Kasumi-1 (cell line): Measurements from ENCODE around the gene SH3BP5.

Experiments
- DNase-seq, 2 experiments: peaks; one replicate each; lab custom pipeline; 2025; lab: John Stamatoyannopoulos, UW

The SH3BP5 gene

GRCh38 chr3:15276028-15276724 lies 56.2 kb downstream of the SH3BP5 start:
- DNase-seq = no peak

GRCh38 chr3:15273227-15273626 lies 59.2 kb downstream of the SH3BP5 start:
- DNase-seq = peak; percentile 37 to 46

GRCh38 chr3:15272426-15273196 lies 59.8 kb downstream of the SH3BP5 start:
- no peak for DNase-seq

DNA sequence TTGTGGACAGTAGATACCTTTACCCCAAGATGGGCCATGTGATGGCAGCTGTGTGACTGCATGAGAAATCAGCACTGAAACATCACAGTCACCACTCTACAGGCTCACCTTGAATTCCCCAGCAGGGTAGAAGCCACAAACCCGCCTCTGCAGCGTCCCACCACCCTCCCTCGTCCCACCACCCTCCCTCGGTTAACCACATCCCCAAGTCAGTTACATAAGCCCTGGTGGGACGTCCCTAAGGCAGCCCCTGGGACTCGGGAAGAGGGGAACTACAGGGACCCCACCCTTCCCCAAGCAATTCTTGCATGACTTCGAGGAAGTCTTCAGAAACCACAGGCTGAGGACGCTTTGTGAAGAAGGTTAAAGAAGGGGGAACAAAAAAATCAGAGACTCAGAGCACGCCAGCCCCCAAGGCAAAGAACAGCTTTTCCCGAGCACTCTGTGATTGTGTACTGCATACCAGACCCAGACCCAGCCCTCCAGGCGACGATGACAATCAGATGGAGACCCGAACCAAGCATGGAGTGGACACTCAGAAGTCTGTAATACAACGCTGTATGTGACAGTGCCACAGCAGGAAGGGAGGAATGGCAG lies 60.5 kb downstream of the SH3BP5 start:
- DNase-seq = peak; percentile 68 to 79

- DNase-seq = no peak
These were observed 61.4 kb downstream of the SH3BP5 start for GRCh38 chr3:15271030-15271429.

DNA sequence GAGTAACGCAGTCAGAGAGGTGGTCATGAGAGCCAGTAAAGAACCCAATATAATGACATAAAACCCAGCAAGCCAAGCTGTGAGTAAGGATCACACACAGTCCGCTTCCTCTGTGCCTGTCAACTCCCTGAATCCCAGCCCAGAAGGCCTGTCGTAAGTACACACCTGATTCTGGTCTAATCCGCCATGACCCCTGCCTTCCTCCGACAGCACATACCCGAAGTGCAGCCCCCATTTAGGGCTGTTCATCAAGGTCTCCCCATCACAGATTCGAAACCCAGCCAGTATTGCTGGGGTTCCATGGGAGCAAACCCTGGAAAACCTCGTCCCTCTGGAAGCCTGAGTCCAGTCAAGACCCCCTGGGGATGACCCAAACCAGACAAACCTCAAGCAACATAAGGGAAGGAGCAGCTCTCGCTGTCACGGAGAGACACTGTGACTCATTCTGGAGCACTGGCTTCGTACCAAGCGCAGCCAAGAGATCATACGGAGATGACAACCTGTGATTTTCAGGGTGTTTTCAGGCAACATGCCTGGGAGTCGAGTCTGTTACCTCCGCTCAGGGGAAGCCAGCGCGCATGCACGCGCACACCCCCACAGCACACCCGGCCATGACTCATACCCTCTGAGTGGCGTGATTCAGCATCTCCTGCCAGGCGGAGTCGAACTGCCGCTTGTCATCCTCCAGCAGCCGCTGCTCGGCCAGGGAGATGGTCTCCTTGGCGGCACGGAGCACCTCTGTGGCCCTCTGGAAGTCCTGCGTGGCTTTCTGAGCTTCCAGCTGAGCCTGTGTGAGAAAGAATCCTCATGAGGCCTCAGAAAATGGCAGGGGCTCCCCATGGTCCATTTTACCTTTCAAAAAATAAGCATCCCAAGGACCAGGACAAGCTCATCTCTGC lies 63.0 kb downstream of the SH3BP5 start:
- peak; percentile 78 to 80 for DNase-seq

DNA sequence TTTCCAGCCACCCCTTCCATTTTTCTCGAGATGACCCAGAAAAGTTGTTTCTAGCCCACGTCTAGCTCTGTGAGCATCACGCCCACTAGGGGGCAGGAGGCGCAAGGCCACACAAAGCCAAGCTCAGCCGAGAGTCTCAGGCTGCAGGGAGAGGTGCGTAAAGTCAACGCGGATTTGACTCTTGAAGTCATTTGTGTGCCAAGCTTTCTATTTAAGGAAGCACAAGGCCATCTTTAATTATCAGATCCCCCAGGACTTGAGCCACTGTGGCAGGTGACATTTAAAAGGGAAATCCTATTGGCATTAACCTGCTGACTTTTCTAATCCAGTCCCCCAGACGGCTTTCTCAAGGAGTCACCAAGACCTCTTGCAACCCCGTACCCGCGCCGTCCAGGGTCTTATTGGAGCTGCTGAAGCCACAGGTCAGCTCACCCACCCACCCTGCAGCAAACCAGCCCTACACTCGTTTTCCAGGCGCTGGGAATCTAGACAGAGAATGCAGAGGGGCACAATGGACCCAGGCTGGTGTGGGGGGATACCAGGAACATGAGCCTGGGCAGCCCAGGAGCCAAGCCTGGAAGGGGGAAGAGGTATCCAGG lies 64.3 kb downstream of the SH3BP5 start:
- peak; percentile 78 to 85 for DNase-seq

DNA sequence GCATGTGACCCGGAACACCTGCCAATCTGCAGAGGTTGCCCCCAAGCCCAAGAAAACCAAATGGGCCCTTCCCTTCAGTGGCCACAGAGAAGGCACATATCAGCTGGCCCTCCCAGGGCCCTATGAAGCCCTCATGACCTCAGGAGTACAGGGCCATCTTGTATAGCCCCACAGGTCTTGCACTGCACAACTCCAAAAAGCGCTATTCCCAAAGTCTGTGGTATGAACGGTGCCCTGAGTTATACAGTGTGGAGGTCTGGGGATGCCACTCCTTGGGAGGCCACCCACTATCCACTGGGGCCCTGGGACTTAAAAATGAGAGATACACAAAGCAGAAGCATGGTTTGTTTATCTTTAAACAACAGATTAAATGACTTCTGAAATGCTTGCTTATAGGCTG lies 64.9 kb downstream of the SH3BP5 start:
- no peak for DNase-seq

DNA sequence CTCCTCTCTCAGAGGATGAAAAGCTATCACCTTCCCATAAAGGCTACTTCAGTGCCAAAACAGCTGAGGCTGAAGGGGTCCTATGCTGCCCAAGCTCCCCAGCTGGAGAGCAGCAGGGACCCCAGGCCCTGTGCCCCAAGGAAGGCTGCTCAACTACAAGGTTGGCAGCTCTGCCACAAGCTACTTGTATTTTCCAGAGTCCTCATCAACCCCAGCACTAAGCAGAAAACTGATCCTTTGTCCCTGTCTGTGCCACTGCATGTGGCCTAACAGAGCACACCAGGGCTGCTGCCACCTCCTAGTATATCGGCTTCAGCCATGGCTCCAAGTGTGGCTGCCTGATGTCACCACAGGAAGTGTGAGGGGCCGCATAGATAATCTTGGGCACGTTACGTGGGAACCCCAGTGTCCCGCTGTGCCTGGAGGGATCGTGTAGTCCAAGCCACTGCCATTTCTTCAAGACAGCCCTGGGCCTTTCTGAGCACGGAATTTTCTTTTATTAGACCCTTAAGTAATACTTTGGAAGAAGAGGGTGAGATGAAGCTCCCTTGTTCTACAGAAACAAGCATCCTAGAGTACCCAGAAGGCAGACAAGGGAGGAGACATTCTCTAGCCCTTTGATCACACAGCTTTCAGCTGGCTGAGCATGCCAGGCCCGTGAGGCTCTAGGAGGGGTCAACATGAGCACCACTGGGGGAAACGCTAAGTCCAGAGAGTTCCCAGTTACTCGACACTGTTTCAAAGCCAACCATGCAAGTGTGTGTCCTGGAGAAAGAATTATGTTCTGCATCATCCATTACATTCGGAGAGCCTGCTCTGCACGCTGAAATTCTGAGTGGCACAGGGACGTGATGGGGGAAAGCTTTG lies 65.6 kb downstream of the SH3BP5 start:
- no peak for DNase-seq

DNA sequence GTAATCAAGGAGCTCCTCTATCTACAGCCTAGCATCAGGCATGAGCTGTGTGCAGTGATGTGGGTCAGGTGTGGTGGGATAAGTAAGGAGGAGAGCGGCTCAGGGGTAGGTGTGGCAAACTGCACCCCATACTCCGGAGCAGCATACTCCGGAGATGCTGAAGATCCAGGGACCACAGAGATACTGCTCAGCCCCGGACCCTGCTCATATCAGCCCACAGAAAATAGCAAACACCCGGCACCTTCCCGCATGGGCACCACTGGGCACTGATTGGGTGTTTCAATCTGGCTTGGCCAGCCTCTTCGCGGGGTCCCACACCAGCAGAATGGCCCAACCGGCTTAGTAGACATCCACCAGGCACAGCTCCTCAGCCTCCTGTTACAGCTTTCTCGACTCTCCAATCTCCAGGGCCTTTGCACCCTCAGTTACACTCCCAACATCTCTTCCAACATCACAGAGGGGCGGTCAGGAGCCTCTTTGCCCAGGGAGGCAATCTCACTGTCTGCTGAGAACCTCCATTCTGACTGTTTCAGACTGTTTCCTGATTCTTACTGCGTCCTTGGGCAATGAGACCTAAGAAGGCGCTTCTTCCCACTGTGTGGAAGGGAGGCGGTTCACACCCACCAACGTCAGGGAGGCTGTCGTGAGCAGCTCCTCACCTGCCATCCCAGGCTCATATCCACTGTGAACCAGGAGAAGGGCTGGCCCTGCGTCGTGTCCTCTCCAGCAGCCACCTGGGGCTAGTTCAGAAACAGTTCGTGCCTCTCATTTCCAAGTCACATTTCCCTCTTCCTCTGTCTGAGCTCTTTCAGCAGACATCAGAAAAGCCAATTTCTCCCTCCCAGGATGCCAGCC lies 66.5 kb downstream of the SH3BP5 start:
- no peak for DNase-seq

GRCh38 chr3:15264486-15264885 lies 67.9 kb downstream of the SH3BP5 start:
- no peak for DNase-seq

- DNase-seq = no peak
These were observed 68.5 kb downstream of the SH3BP5 start for GRCh38 chr3:15263926-15264325.

- DNase-seq = no peak
These were observed 69.3 kb downstream of the SH3BP5 start for GRCh38 chr3:15263120-15263519.

- DNase-seq = no peak
These were observed 70.4 kb downstream of the SH3BP5 start for GRCh38 chr3:15262021-15262420.

- no peak for DNase-seq
These were observed 71.1 kb downstream of the SH3BP5 start for GRCh38 chr3:15261274-15261673.

GRCh38 chr3:15260531-15260930 lies 71.9 kb downstream of the SH3BP5 start:
- no peak for DNase-seq

DNA sequence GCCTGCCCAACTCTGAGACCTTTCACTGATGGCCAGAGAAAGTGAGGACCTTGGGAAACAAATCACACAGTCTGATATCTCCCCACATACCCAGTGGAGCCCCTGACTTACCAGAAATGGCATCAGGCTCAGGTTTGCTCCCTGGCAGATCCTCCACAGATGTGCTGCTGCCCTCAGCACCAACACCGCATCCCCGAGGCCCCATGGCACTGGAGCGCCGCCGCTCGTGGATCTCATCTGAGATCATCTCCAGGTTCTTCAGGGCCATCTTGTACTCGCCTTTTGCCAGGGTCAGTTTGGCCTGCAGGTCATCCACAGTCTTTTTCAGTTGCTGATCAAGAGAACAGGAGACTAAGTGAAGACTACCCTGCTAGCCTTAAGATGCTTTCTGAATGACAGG lies 73.7 kb downstream of the SH3BP5 start:
- no peak for DNase-seq

- DNase-seq = no peak
These were observed 75.5 kb downstream of the SH3BP5 start for GRCh38 chr3:15256861-15257341.

- DNase-seq = no peak
These were observed 77.2 kb downstream of the SH3BP5 start for GRCh38 chr3:15255215-15255614.
